ENCODE measurements around the gene COPA.

COPA gene

DNA sequence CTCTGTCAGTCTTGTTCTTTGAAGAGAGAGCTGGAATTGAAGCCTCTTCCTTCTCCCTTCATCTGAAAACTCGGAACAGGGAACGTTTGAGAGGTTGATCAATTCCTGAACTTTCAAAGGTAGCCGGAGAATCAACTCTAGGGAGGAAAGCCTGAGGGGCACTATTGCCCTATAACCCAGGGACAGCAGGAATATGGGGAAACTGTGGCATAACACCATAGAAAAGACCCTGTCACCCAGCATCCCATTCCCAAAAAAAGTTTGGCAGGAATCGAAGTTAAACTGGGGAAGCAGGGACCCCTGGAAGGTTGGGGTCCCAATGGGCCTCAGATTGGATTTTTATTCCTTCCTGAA lies 18.7 kb upstream of the COPA start:
- H3K4me3 ChIP-seq (ENCODE audit: low read length) = no peak overlapping the region
- no peak for DNase-seq (ENCODE audit: low read depth)
- TF ChIP-seq CTCF (IDR thresholded peaks at IDR 0.05; ENCODE audit: insufficient read depth, low read depth, low read length, missing control alignments) = no peak

DNA sequence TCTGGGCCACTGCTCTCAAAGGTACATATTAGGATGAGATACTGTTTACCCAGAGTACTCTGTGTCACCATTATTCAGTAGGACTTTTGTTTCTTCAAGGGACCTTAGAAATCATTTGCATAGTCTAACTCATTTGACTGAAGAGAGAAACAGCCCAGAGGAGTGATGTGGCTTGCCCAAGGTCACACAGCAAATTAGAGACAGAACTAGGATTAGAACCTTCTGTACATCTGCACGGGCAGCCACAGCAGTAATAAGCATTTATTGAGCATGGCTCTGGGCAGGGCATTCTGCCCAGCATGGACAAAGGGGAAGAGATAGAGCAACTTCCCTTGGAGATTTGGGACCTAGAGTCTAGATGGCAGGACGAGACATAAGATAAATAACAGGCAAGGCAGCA lies 18.1 kb upstream of the COPA start:
- no peak overlapping the region for H3K4me3 ChIP-seq (ENCODE audit: low read length)
- DNase-seq (ENCODE audit: low read depth) = no peak

DNA sequence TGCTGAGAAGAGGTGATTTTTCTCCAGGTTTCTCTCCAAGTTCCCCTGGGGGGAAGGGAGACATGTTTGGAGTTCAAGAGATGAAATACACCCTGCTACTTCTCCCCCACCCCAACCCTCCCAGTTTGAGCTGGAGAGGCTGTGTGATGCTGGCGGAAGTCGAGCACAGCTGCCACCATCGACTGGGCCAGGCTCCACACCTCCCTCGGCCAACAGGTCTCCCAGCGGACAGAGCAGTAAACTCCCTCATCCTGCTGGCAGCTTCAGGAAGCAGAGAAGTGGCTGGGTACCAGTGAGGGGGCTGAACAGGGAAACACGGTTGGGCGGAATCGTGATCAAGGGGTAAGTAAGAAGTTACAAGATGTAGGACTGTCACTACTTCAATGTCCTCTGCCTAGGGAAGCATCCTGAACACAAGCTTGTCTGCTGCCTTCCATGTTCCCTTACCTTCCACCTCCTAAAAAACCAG lies 17.2 kb upstream of the COPA start:
- DNase-seq (ENCODE audit: low read depth) = no peak
- H3K4me3 ChIP-seq (ENCODE audit: low read length) = no peak overlapping the region
- no peak for TF ChIP-seq CTCF (IDR thresholded peaks at IDR 0.05; ENCODE audit: insufficient read depth, low read depth, low read length, missing control alignments)

More for the DNA sequence above, 18.1 kb upstream of the COPA start:
- TF ChIP-seq CTCF (IDR thresholded peaks at IDR 0.05; ENCODE audit: insufficient read depth, low read depth, low read length, missing control alignments) = no peak

- TF ChIP-seq CTCF (IDR thresholded peaks at IDR 0.05; ENCODE audit: insufficient read depth, low read depth, low read length, missing control alignments) = no peak
- H3K4me3 ChIP-seq (ENCODE audit: low read length) = no peak overlapping the region
- DNase-seq (ENCODE audit: low read depth) = no peak
Measured at GRCh38 chr1:160359559-160360226, 16.6 kb upstream of the COPA start.

- H3K4me3 ChIP-seq (ENCODE audit: low read length) = no peak overlapping the region
- TF ChIP-seq CTCF (IDR thresholded peaks at IDR 0.05; ENCODE audit: insufficient read depth, low read depth, low read length, missing control alignments) = no peak
- no peak for DNase-seq (ENCODE audit: low read depth)
Measured at GRCh38 chr1:160358073-160358472, 15.0 kb upstream of the COPA start.

DNA sequence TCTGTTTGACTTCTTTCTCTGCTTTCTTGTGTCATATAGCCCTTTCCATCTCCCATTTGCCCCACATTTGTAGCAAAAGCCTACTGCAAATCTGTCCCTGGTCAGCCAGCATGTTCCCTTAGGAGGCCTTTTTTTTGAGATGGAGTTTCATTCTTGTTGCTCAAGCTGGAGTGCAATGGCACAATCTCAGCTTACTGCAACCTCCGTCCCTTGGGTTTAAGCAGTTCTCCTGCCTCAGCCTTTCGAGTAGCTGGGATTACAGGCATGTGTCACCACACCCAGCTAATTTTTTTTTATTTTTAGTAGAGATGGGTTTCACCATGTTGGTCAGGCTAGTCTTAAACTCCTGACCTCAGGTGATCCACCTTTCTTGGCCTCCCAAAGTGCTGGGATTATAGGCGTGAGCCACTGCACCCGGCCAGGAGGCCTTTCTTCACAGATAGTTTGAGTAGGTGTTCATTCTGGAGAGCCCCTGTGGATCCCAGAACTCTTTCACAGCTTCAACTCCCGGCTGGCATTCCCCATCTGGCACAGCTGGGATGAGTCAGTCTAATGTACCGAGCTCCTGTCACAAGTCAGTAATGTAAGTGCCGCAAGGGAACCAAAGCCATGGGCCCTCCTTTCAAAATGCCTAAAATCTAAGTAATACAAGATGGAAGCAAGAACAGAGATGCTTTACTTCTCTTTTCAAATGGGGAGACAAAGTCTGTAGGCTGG lies 14.4 kb upstream of the COPA start:
- TF ChIP-seq CTCF (IDR thresholded peaks at IDR 0.05; ENCODE audit: insufficient read depth, low read depth, low read length, missing control alignments) = no peak
- DNase-seq (ENCODE audit: low read depth) = no peak
- H3K4me3 ChIP-seq (ENCODE audit: low read length) = no peak overlapping the region

Measured in epithelial cell of esophagus (primary cell).